HG03066 (cell line): Measurements from ENCODE around the gene TFDP1.

Experiments used
- ATAC-seq: cut with Tn5 transposase; IDR thresholded peaks from one replicate; pipeline ENCODE4 v1.9.1; 2021; ENCODE audit warnings: low read depth; ENCODE audit not compliant: unreplicated experiment

Gene TFDP1

DNA sequence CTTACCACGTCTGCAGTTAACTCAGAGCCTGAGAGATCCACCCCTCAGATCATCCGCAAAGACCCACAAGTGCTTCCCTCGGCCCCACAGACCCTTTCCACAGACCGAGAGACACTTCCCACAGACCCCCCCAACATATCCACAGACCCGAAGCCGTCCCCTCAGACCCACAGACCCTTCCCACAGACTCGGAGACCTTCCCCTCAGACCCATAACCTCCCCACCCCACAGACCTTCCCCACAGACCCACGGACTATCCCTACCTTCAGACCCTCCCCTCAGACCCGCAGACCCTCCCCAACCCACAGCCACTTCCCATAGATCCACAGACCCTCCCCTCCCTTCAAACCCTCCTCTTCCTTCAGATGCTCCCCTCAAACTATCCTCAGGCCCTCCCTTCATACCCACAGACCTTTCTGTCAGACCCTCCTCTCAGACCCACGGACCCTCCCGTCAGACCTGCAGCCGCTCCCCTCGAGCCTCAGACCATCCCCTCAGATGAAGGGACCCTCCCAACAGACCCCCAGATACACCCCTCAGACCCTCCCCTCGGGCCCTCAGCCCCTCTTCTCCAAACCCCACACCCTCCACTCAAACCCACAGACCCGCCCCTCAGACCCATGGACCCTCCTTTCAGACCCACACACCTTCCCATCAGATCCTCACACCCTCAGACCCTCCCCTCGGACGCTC lies 20.1 kb upstream of the TFDP1 start:
- no peak for ATAC-seq

- no peak for ATAC-seq
Measured at GRCh38 chr13:113565526-113566226, 18.9 kb upstream of the TFDP1 start.

GRCh38 chr13:113566227-113566561 lies 18.4 kb upstream of the TFDP1 start:
- ATAC-seq = no peak

- no peak for ATAC-seq
Measured at GRCh38 chr13:113567681-113568080, 16.9 kb upstream of the TFDP1 start.

GRCh38 chr13:113573065-113573464 lies 11.5 kb upstream of the TFDP1 start:
- no peak for ATAC-seq

DNA sequence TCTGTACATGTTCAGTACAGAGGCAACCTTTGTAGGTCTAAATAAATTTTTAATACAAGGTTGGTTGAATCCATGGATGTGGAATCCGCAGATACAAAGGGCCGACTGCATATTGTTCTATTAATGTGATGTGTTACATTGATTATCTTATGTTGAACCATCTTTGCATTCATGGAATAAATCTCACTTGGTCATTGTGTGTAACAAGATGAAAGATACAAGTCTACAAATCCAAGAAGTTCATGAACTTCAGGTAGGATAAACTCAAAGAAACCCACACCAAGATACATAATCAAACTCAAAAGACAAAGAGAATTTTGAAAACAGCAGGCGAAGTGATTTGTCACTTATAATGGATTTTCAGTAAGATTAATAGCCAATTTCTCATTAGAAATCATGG lies 8.0 kb upstream of the TFDP1 start:
- no peak for ATAC-seq

DNA sequence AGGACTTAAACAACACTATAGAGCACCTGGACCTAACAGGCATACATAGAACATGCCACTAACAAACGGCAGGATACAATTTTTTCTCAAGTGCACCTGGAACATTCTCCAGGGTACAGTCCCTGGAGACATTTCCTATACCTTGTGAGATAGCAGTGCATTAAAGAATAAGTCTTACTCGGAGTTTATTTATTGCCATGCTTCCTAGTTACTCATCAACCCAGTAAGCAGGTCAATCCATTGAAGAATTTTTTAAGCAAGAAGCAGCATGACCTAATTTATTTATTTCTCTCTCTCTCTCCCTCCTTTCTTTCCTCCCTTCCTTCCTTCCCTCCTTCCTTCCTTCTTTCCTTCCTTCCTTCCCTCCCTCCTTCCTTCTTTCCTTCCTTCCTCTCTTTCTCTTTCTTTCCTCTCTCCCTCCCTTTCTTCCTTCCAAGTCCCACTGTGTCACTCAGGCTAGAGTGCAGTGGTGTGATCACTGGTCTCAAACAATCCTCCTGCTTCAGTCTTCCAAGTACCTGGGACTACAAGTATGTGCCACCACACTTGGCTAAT lies 6.6 kb upstream of the TFDP1 start:
- ATAC-seq = no peak

DNA sequence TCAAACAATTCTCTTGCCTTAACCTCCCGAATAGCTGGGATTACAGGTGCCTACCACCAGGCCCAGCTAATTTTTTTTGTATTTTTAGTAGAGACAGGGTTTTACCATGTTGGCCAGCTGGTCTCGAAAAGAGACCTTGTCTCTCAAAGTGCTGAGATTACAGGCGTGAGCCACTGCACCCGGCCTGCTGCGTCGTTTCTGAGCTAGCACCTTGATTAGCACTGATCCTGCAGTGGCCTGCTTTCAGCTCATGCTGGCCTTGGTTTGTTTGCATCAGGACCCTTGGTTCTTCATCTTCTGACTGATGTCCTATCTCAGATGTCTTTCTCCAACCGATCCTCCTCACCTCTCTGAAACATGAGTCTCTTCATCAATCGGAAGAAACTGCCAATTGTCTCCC lies 4.9 kb upstream of the TFDP1 start:
- no peak for ATAC-seq

GRCh38 chr13:113581871-113582270 lies 2.7 kb upstream of the TFDP1 start:
- no peak for ATAC-seq

DNA sequence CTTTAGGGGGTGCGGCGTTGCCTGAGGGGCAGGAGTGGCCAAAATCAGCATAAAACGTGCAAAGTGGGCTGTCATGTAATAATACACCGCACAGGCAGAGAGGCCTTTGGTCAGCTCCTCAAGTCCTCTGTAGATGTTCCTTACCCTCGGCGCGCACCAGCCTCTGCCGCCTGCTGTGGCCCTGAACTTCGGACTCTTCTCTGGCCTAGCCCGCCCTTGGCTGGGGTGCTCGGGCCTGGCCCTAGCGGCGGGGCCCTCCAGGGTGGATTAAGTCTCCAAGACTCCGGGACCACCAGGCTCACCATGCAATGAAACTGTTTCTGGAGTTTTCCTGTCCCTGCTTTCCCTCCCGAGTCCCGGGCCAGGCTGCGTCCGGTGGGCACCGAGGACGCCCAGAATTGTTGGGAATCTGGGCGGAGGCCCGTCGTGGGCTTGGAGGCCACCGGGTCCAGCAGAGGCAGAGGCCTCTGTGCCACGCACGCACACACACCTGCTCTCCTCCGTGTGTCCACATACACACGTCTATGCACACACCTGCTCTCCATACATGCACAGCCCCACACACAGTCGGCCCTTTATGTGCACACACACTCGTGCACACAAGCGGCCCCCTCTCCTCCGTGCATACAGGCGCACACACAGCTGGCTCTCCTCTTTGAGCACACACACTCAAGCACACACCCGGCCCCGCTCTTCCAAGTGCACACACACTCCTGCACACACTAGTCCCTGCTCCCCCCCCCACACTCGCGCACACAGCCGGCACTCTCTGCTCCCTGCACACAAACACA lies 1.5 kb upstream of the TFDP1 start:
- ATAC-seq = no peak

DNA sequence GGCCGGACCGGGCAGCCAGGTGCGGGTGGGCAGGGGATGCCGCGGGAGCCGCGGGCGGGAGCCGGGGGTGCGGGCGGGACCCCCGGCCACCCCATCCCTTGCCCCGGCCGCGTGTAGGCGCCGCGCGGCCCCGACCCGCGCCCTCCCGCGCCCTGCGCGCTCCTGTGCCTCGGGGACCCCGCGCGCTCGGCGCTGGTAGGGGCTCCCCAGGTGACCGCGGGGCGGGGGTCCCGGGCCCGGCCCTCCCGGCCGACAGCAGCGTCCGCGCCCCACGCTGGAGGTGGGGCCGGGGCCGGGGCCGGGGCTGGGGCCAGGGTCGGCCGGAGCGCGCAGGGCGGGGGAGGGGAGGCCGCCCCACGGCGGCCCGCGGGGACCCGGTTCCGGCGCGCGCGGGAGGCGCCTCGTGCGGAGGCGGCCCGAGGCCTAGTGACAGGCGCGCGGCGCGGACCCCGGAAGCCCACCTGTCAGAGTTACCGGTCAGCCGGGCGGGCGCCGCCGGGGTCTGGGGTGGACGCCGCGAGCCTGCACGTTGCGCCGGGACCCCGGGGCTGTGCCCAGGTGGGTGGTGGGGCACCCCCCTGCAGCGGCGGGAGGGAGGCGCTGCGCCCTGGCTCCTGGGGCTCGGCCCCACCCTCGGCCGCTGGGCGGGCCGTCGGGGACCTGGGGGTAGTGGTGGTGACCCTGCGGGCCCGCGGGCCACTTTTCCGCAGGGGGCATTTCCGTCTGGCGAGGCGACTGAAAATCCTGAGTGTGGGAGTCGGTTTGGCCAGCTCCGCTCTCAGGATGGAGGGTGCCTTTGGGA lies 518 bp downstream of the TFDP1 start:
- ATAC-seq = peak; percentile 33

- no peak for ATAC-seq
Measured at GRCh38 chr13:113585896-113586295, 1.3 kb downstream of the TFDP1 start.

DNA sequence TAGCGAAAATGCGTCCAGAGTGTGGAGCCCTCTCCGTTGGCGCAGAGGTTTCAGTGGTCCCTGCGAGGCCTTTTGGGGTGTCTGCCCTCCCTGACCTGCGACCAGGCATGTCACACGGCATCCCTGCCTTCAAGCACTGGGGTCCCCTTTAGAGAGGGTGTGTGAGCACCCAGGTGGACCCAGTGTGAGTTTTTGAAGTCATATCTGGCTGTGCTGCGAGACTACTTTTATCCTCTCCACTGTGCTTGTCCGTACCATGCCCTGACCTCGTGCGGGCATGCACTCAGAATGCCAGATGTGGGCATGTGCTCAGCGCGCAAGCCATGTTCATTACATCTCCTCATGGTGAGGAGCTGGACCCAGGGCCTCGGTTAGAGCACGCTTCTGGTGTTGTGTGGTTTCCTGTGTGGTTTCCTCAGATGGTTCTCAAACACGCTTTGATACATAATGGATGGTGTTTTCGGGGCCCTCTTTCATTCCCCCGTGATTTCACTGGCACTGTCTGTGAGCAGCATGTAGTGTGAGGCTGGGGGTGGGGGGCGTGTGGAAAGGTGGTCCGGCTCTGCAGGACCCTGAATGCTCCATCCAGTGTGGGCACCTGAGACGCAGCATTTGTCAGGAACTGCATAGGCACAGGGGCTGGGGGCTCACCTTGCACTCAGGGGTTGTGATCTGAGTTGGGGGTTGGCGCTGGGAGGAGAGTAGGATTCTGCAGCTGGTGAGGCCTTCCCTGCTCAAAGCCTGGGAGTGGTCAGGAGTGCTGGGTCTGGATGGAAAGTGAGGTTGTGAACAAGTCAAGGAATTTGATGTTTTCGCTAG lies 2.3 kb downstream of the TFDP1 start:
- no peak for ATAC-seq

- ATAC-seq = no peak
Measured at GRCh38 chr13:113588394-113589111, 4.0 kb downstream of the TFDP1 start.

- no peak for ATAC-seq
Measured at GRCh38 chr13:113589251-113589960, 4.9 kb downstream of the TFDP1 start.

DNA sequence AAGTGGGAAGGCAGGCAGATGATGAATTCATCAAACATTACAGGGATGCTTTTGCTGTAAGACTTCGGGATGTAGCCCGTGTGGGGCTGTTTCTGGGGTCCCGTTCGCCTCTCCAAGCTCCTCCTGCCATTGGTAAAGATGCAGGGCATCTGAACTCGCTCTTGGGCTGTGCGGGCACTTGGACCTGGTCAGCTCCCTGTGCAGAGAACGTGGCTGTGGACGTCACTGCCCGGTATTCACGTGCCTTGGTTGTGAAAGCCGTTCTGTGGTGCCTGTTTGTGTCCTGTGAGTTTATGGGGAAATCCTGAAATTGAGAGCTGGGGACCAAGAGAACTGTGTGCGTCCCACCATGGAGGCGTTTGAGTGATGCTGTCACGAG lies 5.4 kb downstream of the TFDP1 start:
- no peak for ATAC-seq

GRCh38 chr13:113591750-113592149 lies 7.2 kb downstream of the TFDP1 start:
- no peak for ATAC-seq

DNA sequence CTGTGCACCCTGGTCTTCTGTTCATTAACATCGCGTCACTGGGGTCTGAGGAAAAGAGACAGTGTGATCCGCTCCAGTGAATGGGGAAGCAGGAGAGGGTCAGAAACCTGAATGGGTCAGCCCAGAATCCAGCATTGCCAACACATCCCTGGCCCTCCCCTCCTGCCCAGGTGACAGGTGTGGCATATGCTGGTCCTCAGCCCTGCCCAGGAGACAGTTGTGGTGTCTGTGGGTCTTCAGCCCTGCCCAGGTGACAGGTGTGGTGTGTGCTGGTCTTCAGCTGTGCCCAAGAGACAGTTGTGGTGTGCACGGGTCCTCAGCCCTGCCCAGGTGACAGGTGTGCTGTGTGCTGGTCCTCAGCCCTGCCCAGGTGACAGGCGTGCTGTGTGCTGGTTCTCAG lies 8.0 kb downstream of the TFDP1 start:
- no peak for ATAC-seq
